ENCODE results near the gene NUDT16L1. TPM values are rescaled to one million over a fixed set of nuclear protein-coding genes. Genes with fewer than 3 reads are reported as not detected.

NUDT16L1 gene
- total and polyA plus RNA-seq, 2 of the 13 experiments (the other 11 are each of a cell fraction or from before 2014, with no cell fraction given): 28.0 to 40.5 TPM

- intact Hi-C loops (cut with micrococcal nuclease; ENCODE audit: unreplicated experiment) (no loop called here), in situ Hi-C loops (cut with HindIII; ENCODE audit: extremely low pct_ligation_motif_present, low pct_unique_long_range_greater_than_20kb) (no loop called here)
- no peaks in the 10 kb centered on the region for H3K27me3 ChIP-seq (ENCODE audit: control insufficient read depth in 1 of 2, insufficient read depth in 2 of 2, low read length in 2 of 2)
- 100% methylated on average over 8 of the region's 13 CpGs for WGBS (ENCODE audit: low lambda C conversion rate)
- H3K4me1 ChIP-seq (ENCODE audit: insufficient read depth, low read length): no peaks in the 10 kb centered on the region
- no peak for DNase-seq (ENCODE audit: low spot score)
- no peak overlapping the region for H3K4me2 ChIP-seq (ENCODE audit: low read depth, low read length)
- no peak overlapping the region for H3K27ac ChIP-seq (ENCODE audit: extremely low read length, insufficient read depth, low read length)
- no peak for FAIRE-seq
- no peak overlapping the region for H3K9ac ChIP-seq (ENCODE audit: insufficient read depth, low read depth, low read length)
- H3K36me3 ChIP-seq (replicated peaks in 1 of 2; ENCODE audit: control insufficient read depth in 1 of 2, insufficient read depth in 2 of 2, low read length in 2 of 2): peaks cover 29 to 54% of the 10 kb centered on the region in 2 experiments; a peak in 4 of 5 replicates
- no peak overlapping the region for H2AFZ ChIP-seq (ENCODE audit: low read length)
- ChIA-PET CTCF (ENCODE audit: low intra/inter-chr PET ratio, low total read pairs) (no interaction called here), POLR2A (no interaction called here)
- H4K20me1 ChIP-seq (ENCODE audit: insufficient read depth, low read length): no peaks in the 10 kb centered on the region
- H3K4me3 ChIP-seq (replicated peaks in 1 of 3; ENCODE audit: insufficient read depth in 1 of 3, low read depth in 2 of 3, low read length in 3 of 3): no peak overlapping the region
- TF ChIP-seq ZNF564 (CRISPR knock-in tag; IDR thresholded peaks at IDR 0.05): no peak
- no peak for TF ChIP-seq IKZF1 (IDR thresholded peaks at IDR 0.05)
- TF ChIP-seq ZNF609 (CRISPR knock-in tag; IDR thresholded peaks at IDR 0.05; ENCODE audit: borderline replicate concordance): no peak
- TF ChIP-seq MXD4 (CRISPR knock-in tag; IDR thresholded peaks at IDR 0.05): no peak
- no peak for TF ChIP-seq REST (IDR thresholded peaks at IDR 0.05; ENCODE audit: borderline replicate concordance in 1 of 2, low read depth in 1 of 2, low read length in 2 of 2)
- TF ChIP-seq JUN (CRISPR knock-in tag; IDR thresholded peaks at IDR 0.05): no peak
- TF ChIP-seq LBX2 (CRISPR knock-in tag; IDR thresholded peaks at IDR 0.05; ENCODE audit: borderline replicate concordance): no peak
- no peak for TF ChIP-seq ZNF737 (CRISPR knock-in tag; IDR thresholded peaks at IDR 0.05; ENCODE audit: borderline replicate concordance)
- TF ChIP-seq SP5 (CRISPR knock-in tag; IDR thresholded peaks at IDR 0.05; ENCODE audit: borderline replicate concordance, low read depth): no peak
- TF ChIP-seq ELF4 (CRISPR knock-in tag; IDR thresholded peaks at IDR 0.05; ENCODE audit: borderline replicate concordance): no peak
- TF ChIP-seq ZBTB8A (CRISPR knock-in tag; IDR thresholded peaks at IDR 0.05; ENCODE audit: borderline replicate concordance, low read depth): no peak
- TF ChIP-seq JDP2 (CRISPR knock-in tag; IDR thresholded peaks at IDR 0.05; ENCODE audit: borderline replicate concordance): no peak
- no peak for TF ChIP-seq ZNF879 (CRISPR knock-in tag; IDR thresholded peaks at IDR 0.05)
- TF ChIP-seq ZNF501 (CRISPR knock-in tag; IDR thresholded peaks at IDR 0.05): no peak
- TF ChIP-seq PHF5A (CRISPR knock-in tag; IDR thresholded peaks at IDR 0.05; ENCODE audit: low read depth, unreplicated experiment): no peak
- no peak for TF ChIP-seq PHB2 (IDR thresholded peaks at IDR 0.05; ENCODE audit: partially characterized antibody)
- no peak for TF ChIP-seq CEBPG (CRISPR knock-in tag; IDR thresholded peaks at IDR 0.05)
- TF ChIP-seq NFKBIZ (CRISPR knock-in tag; IDR thresholded peaks at IDR 0.05): no peak
- TF ChIP-seq BORCS8-MEF2B (CRISPR knock-in tag; IDR thresholded peaks at IDR 0.05): no peak
- H3K9me3 ChIP-seq (ENCODE audit: low read length): no peaks in the 10 kb centered on the region
- no peak for ATAC-seq
- no peaks in the 10 kb centered on the region for H3K79me2 ChIP-seq (ENCODE audit: insufficient read depth, low read length)
- BruUV-seq (replicated peaks): no TSS peak
Observed at GRCh38 chr16:4685292-4685691, 8.1 kb upstream of the NUDT16L1 start.

All from HepG2 (cell line).